Measurements from ENCODE around the gene DCHS1. TPM values are rescaled to one million over a fixed set of nuclear protein-coding genes. Genes with fewer than 3 reads are reported as not detected.

The DCHS1 gene
- total and polyA plus RNA-seq, 9 of the 15 experiments (the other 6 are each of a cell fraction or from before 2014, with no cell fraction given), result 0.04 to 0.49 (median 0.14) TPM; not detected in 2

- TF ChIP-seq POLR3A (IDR thresholded peaks at IDR 0.05; ENCODE audit: borderline replicate concordance, extremely low read depth, insufficient read depth, insufficient read length) (no peak), HDGF (IDR thresholded peaks at IDR 0.05) (no peak), BDP1 (IDR thresholded peaks at IDR 0.05; ENCODE audit: insufficient read depth, insufficient read length) (no peak), PKNOX1 (IDR thresholded peaks at IDR 0.05) (peak; percentile 27), PRDM10 (IDR thresholded peaks at IDR 0.05; ENCODE audit: partially characterized antibody) (peak; percentile 3), EZH2 (IDR thresholded peaks at IDR 0.05; ENCODE audit: borderline replicate concordance, low read depth, low read length) (no peak), ELK3 (CRISPR knock-in tag; IDR thresholded peaks at IDR 0.05) (no peak), TCF3 (CRISPR knock-in tag; IDR thresholded peaks at IDR 0.05) (peak; percentile 24; the same call in 1 of the 2 replicates), COPS2 (conservative IDR thresholded peaks at IDR 0.05) (no peak), KDM2B (CRISPR knock-in tag; IDR thresholded peaks at IDR 0.05) (0 out of 2 replicates have a peak, but pooled peaks have one; percentile 15), ZNF57 (CRISPR knock-in tag; IDR thresholded peaks at IDR 0.05) (no peak), ZC3H4 (CRISPR knock-in tag; IDR thresholded peaks at IDR 0.05; ENCODE audit: borderline replicate concordance) (peak; percentile 44; the same call in 1 of the 2 replicates), TAF1 (IDR thresholded peaks at IDR 0.05; ENCODE audit: control insufficient read depth, extremely low read depth, insufficient read depth, low read length, severe bottlenecking) (peak; percentile 93), ZNF717 (CRISPR knock-in tag; IDR thresholded peaks at IDR 0.05) (no peak), CREB1 (IDR thresholded peaks at IDR 0.05) (peak; percentile 90), CREB1 (CRISPR knock-in tag; IDR thresholded peaks at IDR 0.05) (peak; percentile 91), GTF3C2 (IDR thresholded peaks at IDR 0.05; ENCODE audit: borderline replicate concordance, extremely low read depth, insufficient read length) (no peak), ELF4 (CRISPR knock-in tag; IDR thresholded peaks at IDR 0.05) (peak; percentile 92), NONO (IDR thresholded peaks at IDR 0.05; ENCODE audit: low read depth in 2 of 2, low read length in 1 of 2) (no peak)
These were observed 43.2 kb downstream of the DCHS1 start, which contains the start of gene TAF10 (continued) for GRCh38 chr11:6612213-6613041.

Data from K562 (cell line).